ENCODE measurements around the gene STARD5. TPM values are rescaled to one million over a fixed set of nuclear protein-coding genes. Genes with fewer than 3 reads are reported as not detected.

STARD5 gene
- 10 to 100 TPM; 16.6 to 38.9 (median 33.4) TPM for total RNA-seq
- long read RNA-seq, donor 1, full-length matches to known transcripts: 6 of 8 reads
- long read RNA-seq, donor 1, partial matches to known transcripts: 1 of 8 reads
- long read RNA-seq, donor 1, other reads (novel, unspliced or antisense): 1 of 8 reads
- long read RNA-seq, donor 2, full-length matches to known transcripts: 11 of 11 reads
- long read RNA-seq, donor 2, partial matches to known transcripts: 0 of 11 reads
- long read RNA-seq, donor 2, other reads (novel, unspliced or antisense): 0 of 11 reads

GRCh38 chr15:81323944-81324881, at the start of gene STARD5:
TSS of gene STARD5 (minus strand) at chr15:81324141. CDS start at chr15:81324099, 42 bp downstream.
- peak; percentile 99 to 100 (median 99) for DNase-seq
- peak; percentile 98 for ATAC-seq
- Histone ChIP-seq H3K4me1 (ENCODE audit: low read depth) (peaks cover 15% of the 10 kb centered on the region), H3K9me3 (no peaks in the 10 kb centered on the region), H3K4me3 (peak within 1 kb of the TSS; percentile 37), H3K36me3 (ENCODE audit: low read depth) (no peaks in the 10 kb centered on the region)
- intact Hi-C loops (cut with DNase I, micrococcal nuclease): no loop called here
- TF ChIP-seq CTCF (IDR thresholded peaks at IDR 0.05): no peak

- intact Hi-C loops (cut with DNase I, micrococcal nuclease): no loop called here
Observed at GRCh38 chr15:81373176-81373575, 49.2 kb upstream of the STARD5 start.

GRCh38 chr15:81372575-81372974, 48.6 kb upstream of the STARD5 start:
- TF ChIP-seq CTCF (IDR thresholded peaks at IDR 0.05): no peak
- DNase-seq (no peak), ATAC-seq (no peak)
- intact Hi-C loops (cut with DNase I, micrococcal nuclease): no loop called here
- Histone ChIP-seq H3K36me3 (ENCODE audit: low read depth) (no peaks in the 10 kb centered on the region), H3K4me1 (ENCODE audit: low read depth) (no peaks in the 10 kb centered on the region), H3K9me3 (no peaks in the 10 kb centered on the region), H3K4me3 (no peak overlapping the region)

More at GRCh38 chr15:81373176-81373575, 49.2 kb upstream of the STARD5 start:
- Histone ChIP-seq H3K9me3 (no peaks in the 10 kb centered on the region), H3K36me3 (ENCODE audit: low read depth) (no peaks in the 10 kb centered on the region), H3K4me1 (ENCODE audit: low read depth) (no peaks in the 10 kb centered on the region), H3K4me3 (no peak overlapping the region)
- no peak for ATAC-seq
- TF ChIP-seq CTCF (IDR thresholded peaks at IDR 0.05): no peak
- no peak for DNase-seq

GRCh38 chr15:81363718-81364500, 40.0 kb upstream of the STARD5 start:
- no peak for ATAC-seq
- Histone ChIP-seq H3K4me1 (ENCODE audit: low read depth) (no peaks in the 10 kb centered on the region), H3K36me3 (ENCODE audit: low read depth) (no peaks in the 10 kb centered on the region), H3K9me3 (no peaks in the 10 kb centered on the region), H3K4me3 (no peak overlapping the region)
- no peak for TF ChIP-seq CTCF (IDR thresholded peaks at IDR 0.05)
- intact Hi-C loops (cut with DNase I, micrococcal nuclease): no loop called here
- no peak for DNase-seq

GRCh38 chr15:81363276-81363675, 39.3 kb upstream of the STARD5 start:
- ATAC-seq: no peak

More at GRCh38 chr15:81363276-81363675, 39.3 kb upstream of the STARD5 start:
- no peaks in the 10 kb centered on the region for H3K36me3 ChIP-seq (ENCODE audit: low read depth)
- DNase-seq: no peak
- intact Hi-C loops (cut with DNase I, micrococcal nuclease): no loop called here
- no peak overlapping the region for H3K4me3 ChIP-seq
- H3K9me3 ChIP-seq: no peaks in the 10 kb centered on the region
- no peak for TF ChIP-seq CTCF (IDR thresholded peaks at IDR 0.05)
- H3K4me1 ChIP-seq (ENCODE audit: low read depth): no peaks in the 10 kb centered on the region

Data from mucosa of descending colon (tissue), 3 donors.